Measurements from ENCODE around the gene LBP. TPM values are rescaled to one million over a fixed set of nuclear protein-coding genes. Genes with fewer than 3 reads are reported as not detected.
"Not testable (repeated sequence)": the region's sequence is repeated elsewhere in the genome, so short reads cannot be mapped to it uniquely, and the experiment has no call there.

Gene LBP
- total RNA-seq, 1 donor: not detected

GRCh38 chr20:38402816-38403215, 56.5 kb downstream of the LBP start:
- no peak overlapping the region for H3K4me3 ChIP-seq (ENCODE audit: low read depth, low read length)
- TF ChIP-seq, protein P1, sequence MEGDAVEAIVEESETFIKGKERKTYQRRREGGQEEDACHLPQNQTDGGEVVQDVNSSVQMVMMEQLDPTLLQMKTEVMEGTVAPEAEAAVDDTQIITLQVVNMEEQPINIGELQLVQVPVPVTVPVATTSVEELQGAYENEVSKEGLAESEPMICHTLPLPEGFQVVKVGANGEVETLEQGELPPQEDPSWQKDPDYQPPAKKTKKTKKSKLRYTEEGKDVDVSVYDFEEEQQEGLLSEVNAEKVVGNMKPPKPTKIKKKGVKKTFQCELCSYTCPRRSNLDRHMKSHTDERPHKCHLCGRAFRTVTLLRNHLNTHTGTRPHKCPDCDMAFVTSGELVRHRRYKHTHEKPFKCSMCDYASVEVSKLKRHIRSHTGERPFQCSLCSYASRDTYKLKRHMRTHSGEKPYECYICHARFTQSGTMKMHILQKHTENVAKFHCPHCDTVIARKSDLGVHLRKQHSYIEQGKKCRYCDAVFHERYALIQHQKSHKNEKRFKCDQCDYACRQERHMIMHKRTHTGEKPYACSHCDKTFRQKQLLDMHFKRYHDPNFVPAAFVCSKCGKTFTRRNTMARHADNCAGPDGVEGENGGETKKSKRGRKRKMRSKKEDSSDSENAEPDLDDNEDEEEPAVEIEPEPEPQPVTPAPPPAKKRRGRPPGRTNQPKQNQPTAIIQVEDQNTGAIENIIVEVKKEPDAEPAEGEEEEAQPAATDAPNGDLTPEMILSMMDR (IDR thresholded peaks at IDR 0.05; ENCODE audit: insufficient read depth, low read length): no peak
- DNase-seq (ENCODE audit: low read depth): no peak

DNA sequence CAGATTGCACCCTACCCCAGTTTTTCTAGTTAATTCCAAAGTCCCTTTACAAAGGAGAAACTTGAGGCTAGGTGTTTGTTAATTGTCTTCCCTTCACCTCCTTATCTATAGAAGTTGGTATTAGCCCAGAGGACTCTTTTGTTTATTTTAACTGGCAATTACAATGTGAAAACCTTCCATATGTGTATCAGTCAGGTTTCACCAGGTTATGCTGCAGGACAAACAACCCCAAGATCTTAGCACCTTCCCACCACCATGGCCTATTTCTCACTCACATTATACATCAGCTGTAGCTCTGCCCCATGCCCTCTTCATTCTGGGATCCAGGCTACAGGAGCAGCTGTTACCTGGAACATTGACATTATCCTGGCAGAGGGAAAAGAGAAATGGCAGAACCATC, 57.7 kb downstream of the LBP start:
- no peak overlapping the region for H3K4me3 ChIP-seq (ENCODE audit: low read depth, low read length)
- no peak for DNase-seq (ENCODE audit: low read depth)
- TF ChIP-seq, protein P1 (IDR thresholded peaks at IDR 0.05; ENCODE audit: insufficient read depth, low read length): no peak

DNA sequence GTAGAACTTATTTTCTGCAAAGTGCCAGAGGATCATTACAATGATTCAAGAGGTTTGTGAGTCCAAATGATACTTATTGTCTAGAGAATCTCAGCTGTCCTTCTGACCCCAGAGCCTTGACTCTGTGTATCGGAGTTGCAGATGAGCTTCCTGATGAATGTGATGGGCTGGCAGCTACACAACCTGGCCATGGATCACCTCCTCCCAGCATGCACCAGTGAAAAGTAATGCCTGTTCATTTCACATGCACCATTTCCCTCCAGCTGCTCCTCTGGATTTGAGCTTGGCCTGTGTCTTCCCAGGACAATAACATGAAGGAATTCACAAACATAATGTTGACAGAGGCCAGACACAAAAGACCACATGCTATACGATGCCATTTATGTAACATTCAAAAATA, 58.9 kb downstream of the LBP start:
- no peak for DNase-seq (ENCODE audit: low read depth)
- no peak overlapping the region for H3K4me3 ChIP-seq (ENCODE audit: low read depth, low read length)
- TF ChIP-seq, protein P1 (IDR thresholded peaks at IDR 0.05; ENCODE audit: insufficient read depth, low read length): no peak

- DNase-seq (ENCODE audit: low read depth): no peak
- TF ChIP-seq, protein P1 (IDR thresholded peaks at IDR 0.05; ENCODE audit: insufficient read depth, low read length): no peak
Observed at GRCh38 chr20:38406476-38406875, 60.2 kb downstream of the LBP start.

GRCh38 chr20:38407321-38407720, 61.0 kb downstream of the LBP start:
- no peak for DNase-seq (ENCODE audit: low read depth)
- no peak overlapping the region for H3K4me3 ChIP-seq (ENCODE audit: low read depth, low read length)
- TF ChIP-seq, protein P1 (IDR thresholded peaks at IDR 0.05; ENCODE audit: insufficient read depth, low read length): no peak

More at GRCh38 chr20:38406476-38406875, 60.2 kb downstream of the LBP start:
- no peak overlapping the region for H3K4me3 ChIP-seq (ENCODE audit: low read depth, low read length)

- not testable (repeated sequence) for DNase-seq (ENCODE audit: low read depth); H3K4me3 ChIP-seq (ENCODE audit: low read depth, low read length)
Observed at GRCh38 chr20:38407822-38408221, 61.5 kb downstream of the LBP start.

GRCh38 chr20:38412877-38413577, 66.7 kb downstream of the LBP start:
- no peak overlapping the region for H3K4me3 ChIP-seq (ENCODE audit: low read depth, low read length)
- peak; percentile 53 for DNase-seq (ENCODE audit: low read depth)
- TF ChIP-seq, protein P1 (IDR thresholded peaks at IDR 0.05; ENCODE audit: insufficient read depth, low read length): no peak
